SK-N-MC (cell line): ENCODE data around the gene PCDHA1.

Experiments
- EZH2 ChIP-seq: fragments of 200-600 bp; sonication (generic); IDR thresholded peaks from one replicate; pipeline ENCODE4 v1.6.1; 2017; ENCODE audit warnings: antibody characterized with exemption
- FOXP2 ChIP-seq: optimal IDR thresholded peaks from 2 replicates; pipeline ENCODE3; 2011; ENCODE audit warnings: mild to moderate bottlenecking, moderate library complexity; ENCODE audit not compliant: insufficient read depth; ENCODE audit errors: extremely low read length, control extremely low read depth

GRCh38 chr5:140764177-140764973 is 21.6 kb upstream of the PCDHA1 start:
- no peak for TF ChIP-seq EZH2
- TF ChIP-seq FOXP2, result no peak
